ENCODE data around the gene AKNA.

DNA sequence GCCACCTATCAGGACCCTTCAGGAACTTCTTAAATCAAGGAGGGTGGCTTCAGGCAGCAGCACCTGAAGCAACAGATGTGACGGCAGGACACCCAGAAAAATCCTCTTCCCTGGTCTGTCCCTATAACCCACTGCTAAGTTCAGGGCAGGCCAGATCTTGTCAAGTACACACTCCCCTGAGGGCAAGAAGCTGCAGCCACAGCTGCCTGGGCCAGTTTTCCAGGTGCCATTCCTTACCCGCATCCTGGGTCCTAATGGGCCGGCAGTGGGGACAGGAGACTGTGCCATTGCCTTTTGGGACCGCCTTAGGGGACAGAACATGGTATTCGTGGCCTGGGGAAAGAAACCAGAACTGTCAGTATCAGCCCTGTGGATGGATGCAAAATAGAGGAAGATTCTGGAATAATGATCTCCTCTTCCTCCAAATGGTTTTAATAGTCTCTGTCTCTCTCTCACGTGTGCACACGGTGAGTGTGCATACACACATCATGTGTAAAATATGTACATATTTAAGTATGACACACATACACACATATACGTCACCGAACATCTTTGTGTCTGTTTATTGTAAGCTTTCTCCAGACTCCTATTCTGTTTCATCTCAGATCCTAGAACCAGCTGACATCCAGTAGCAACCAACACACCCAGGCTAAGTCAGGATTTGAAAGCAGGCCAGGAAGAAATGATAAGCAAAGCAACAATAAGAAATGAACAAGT lies 44.2 kb downstream of the AKNA start:
- TF ChIP-seq, protein P1, sequence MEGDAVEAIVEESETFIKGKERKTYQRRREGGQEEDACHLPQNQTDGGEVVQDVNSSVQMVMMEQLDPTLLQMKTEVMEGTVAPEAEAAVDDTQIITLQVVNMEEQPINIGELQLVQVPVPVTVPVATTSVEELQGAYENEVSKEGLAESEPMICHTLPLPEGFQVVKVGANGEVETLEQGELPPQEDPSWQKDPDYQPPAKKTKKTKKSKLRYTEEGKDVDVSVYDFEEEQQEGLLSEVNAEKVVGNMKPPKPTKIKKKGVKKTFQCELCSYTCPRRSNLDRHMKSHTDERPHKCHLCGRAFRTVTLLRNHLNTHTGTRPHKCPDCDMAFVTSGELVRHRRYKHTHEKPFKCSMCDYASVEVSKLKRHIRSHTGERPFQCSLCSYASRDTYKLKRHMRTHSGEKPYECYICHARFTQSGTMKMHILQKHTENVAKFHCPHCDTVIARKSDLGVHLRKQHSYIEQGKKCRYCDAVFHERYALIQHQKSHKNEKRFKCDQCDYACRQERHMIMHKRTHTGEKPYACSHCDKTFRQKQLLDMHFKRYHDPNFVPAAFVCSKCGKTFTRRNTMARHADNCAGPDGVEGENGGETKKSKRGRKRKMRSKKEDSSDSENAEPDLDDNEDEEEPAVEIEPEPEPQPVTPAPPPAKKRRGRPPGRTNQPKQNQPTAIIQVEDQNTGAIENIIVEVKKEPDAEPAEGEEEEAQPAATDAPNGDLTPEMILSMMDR (IDR thresholded peaks at IDR 0.05): no peak
- no peak for TF ChIP-seq POLR2A (IDR thresholded peaks at IDR 0.05)
